Hypothalamus (tissue), 51 donors: ENCODE data around the gene ARHGAP10.

Experiments used
- DNase-seq, 51 donors: peaks; one replicate each; lab custom pipeline; 2025; lab: John Stamatoyannopoulos, UW

Gene ARHGAP10, protein sequence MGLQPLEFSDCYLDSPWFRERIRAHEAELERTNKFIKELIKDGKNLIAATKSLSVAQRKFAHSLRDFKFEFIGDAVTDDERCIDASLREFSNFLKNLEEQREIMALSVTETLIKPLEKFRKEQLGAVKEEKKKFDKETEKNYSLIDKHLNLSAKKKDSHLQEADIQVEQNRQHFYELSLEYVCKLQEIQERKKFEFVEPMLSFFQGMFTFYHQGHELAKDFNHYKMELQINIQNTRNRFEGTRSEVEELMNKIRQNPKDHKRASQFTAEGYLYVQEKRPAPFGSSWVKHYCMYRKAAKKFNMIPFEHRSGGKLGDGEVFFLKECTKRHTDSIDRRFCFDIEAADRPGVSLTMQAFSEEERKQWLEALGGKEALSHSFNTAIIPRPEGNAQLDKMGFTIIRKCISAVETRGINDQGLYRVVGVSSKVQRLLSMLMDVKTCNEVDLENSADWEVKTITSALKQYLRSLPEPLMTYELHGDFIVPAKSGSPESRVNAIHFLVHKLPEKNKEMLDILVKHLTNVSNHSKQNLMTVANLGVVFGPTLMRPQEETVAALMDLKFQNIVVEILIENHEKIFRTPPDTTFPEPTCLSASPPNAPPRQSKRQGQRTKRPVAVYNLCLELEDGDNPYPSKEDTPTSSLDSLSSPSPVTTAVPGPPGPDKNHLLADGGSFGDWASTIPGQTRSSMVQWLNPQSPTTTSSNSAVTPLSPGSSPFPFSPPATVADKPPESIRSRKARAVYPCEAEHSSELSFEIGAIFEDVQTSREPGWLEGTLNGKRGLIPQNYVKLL

DNA sequence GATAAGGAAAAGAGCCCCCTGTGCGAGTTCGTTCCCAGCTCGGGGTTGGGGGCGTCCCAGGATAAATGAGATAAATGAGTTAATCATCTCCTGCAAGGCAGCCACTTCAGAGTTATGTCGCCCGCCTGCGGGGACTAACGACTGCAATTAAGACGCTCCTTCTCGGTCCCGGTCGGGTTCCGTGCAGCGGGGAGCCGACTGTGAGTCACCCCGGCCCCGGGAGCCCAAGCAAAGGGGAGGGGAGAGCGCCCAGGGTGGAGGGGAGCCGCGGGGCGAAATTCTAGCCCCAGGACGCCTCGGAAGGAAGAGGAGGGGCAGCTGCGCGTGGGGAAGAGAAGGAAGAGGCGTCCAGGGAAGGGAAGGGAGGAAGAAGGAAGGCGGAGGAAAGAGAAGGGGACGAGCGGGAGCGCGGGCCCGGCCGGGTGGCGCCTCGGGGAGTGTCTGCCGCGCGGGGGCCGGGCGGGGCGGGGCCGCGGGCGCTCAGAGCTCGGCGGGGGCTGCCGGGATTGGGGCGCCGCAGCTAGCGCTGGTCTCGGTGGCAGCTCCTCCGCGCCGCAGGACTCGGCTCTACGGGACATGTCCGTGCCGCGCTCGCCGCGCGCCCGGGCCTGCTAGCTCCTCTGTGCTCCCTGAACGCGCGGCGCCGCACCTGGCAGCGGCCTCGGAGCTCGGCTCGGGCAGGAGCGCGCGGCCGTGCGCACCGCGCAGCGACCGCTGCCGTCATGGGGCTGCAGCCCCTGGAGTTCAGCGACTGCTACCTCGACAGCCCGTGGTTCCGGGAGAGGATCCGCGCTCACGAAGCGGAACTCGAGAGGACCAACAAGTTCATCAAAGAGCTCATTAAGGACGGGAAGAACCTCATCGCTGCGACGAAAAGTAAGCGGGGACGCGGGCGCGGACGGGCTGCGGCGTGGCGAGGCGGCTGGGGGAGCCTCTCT, at the start of gene ARHGAP10:
TSS of gene ARHGAP10 (plus strand) at position 509 of the 938 bp plus-strand sequence. CDS start at position 723, 214 bp downstream.
- DNase-seq = peak in 43 of 51 donors; percentile 2 to 71 (median 39)

DNA sequence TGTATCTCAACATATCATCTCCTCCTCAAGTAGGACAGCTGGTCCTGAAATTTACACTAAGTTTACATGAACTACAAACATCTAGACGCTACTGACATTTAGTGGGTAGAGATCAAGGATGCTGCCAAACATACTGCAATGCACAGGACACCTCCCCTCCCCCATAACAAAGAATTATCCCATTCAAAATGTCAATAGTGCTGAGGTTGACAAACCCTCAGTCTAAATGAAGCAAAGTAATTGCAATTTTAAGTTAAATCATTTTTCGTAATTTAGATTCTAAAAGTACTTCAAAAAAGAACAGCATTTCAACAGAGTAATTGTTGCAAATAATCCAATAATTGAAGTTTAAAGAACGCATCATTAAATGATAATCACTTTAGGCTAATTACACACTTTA, 49.1 kb upstream of the ARHGAP10 start:
- DNase-seq = no peak

DNA sequence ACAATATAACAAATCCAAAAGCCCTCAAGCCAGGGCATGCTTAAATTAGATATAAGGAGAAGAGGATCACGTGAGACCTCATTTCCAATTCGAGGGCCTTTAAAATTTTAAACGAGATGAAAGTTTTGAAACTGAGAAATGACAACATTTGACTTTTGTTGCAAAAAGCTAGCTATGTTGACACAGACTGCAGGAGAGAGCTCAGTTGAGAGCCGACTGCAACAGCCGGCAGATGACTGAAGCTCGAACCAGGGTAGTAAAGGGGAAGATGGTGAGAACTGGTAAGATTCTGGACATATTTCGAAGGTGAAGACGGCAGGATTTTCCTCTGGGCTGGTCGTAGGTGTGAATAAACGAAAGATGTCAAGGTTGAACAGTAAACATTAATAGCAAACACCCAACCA, 48.7 kb upstream of the ARHGAP10 start:
- peak in 11 of 51 donors; percentile 1 to 25 (median 11) for DNase-seq

DNA sequence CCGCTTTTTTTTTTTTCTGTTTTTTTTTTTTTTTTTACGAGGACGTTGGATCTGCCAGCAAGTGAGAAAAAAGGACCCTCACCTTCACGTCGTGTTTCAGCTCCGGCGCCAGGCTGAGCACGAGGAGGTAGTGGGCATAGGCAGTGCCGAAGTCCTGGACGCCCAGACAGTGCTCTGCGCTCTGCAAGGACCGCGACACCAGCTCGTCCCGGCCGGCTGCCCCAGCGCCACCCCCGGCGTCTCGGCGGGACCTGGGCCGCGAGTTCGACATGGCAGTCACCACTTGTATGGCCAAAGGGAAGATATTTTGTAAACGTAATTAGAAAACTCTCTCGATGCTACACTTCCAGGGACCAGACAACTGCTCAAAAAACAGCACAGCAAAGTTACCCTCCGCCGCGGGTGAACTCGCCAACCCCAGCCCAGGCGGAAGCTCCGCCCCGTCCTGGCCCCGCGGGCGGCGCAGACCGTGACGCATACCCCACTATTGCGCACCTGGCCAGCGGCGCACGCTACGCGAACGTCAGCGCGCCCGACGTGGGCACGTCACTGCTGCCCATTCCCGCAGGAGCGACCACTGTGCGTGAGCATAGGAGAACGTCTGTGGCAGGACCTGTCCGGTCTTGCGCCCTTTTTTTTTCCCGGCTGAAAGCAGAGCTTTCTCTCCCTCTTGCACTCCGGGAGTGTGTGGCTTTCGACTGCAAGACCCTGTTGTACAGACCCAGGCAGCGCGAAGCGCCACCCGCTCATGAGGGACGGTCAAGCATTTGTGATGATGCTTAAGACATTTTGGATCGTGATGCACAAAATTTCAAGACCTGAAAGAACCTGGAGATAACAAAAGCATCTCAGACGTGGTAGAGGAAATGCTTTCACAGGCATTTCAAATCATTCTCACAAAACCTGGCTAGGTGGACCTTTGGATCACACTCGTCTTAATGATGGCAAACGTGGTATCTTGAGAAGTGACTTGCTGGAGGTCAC, 47.9 kb upstream of the ARHGAP10 start, which contains the start of gene PRMT9:
TSS of gene PRMT9 (minus strand) at position 447 of the 984 bp plus-strand sequence. CDS start at position 271, 176 bp downstream.
- peak; percentile 12 to 93 (median 83) for DNase-seq

DNA sequence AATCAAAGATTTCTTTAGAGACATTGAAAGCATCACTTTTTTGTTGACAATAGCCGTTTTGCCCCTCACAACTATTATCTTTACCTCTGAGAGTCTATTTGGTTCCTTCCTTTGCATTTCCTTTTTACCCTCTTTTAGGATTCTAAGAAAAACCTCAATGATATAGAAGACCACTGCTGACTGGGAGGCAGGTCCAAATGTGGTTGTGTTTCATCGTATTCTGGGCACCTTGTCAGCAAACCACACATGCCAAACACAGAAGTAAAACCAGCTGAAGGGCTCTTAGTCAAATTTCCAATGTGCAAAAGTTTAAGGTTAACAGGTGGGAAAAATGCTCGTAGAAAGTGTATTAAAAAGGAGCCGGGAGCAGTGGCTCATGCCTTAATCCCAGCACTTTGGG, 42.8 kb upstream of the ARHGAP10 start:
- no peak for DNase-seq

DNA sequence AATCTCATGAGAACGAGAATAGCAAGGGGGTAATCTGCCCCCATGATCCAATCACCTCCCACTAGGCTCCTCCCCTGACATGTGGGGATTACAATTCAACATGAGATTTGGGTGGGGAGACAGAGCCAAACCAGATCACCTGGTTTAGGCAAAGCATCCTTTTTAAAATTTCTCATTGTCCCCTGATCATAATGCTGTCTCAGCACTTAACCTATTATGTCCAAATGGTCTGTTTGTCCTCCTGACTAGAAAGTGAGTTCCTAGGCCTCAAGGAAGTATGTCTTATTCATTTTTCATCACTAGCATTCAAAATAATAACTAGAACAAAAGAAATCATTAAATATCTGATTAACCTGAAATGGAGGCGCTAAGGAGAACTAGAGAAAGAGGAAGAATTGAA, 40.1 kb upstream of the ARHGAP10 start:
- no peak for DNase-seq

DNA sequence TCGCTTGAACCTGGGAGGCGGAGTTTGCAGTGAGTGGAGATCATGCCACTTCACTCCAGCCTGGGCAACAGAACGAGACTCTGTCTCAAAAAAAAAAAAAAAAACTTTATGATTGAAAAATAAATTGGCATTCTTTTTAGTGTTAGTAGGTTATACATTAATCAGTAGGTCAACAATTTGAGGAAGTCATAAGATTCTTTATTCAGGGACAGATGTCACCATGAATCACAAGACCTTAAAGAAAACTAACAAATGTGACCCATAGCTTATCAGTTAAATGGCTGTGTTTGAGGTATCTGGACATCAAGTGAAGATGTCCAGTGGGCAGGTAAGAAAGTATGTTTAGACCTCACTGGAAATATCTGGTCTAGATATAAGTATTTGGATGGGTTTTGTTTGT, 38.7 kb upstream of the ARHGAP10 start:
- no peak for DNase-seq

DNA sequence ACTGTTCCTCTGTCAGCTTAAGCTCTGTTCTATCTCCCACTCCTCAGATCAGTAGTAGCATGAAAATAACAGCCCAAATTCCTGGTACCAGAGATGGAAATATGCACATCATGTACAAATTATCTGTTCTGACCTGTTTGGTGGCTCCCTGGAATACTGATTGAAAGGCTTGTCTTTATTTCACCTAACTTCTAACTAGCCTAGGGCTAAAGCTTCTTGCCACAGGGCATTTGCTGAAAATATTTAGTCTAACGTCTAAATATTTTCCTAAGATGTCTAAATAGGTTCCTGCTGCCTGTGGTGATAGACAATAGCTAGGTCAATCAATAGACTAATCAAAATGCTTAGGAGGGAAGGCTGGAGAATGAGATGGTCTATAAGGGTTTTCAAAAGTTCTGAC, 35.0 kb upstream of the ARHGAP10 start:
- no peak for DNase-seq

DNA sequence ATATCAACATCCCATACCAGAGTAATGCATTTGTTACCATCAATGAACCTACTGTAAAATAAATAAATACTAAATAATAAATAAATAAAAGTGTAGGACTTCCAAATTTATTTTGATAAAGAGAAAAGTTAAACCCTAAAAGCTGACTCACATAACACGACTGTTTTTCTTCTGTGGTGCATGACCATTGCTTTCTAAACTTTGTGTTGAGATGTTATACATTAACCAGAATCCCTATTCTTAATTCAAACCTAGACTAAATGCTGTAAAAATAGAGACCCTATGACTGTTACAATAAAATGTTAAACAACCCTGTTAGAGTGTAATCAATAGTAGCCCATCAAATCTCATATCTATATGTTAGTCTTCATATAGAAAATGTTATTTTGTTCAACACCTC, 27.0 kb upstream of the ARHGAP10 start:
- no peak for DNase-seq

DNA sequence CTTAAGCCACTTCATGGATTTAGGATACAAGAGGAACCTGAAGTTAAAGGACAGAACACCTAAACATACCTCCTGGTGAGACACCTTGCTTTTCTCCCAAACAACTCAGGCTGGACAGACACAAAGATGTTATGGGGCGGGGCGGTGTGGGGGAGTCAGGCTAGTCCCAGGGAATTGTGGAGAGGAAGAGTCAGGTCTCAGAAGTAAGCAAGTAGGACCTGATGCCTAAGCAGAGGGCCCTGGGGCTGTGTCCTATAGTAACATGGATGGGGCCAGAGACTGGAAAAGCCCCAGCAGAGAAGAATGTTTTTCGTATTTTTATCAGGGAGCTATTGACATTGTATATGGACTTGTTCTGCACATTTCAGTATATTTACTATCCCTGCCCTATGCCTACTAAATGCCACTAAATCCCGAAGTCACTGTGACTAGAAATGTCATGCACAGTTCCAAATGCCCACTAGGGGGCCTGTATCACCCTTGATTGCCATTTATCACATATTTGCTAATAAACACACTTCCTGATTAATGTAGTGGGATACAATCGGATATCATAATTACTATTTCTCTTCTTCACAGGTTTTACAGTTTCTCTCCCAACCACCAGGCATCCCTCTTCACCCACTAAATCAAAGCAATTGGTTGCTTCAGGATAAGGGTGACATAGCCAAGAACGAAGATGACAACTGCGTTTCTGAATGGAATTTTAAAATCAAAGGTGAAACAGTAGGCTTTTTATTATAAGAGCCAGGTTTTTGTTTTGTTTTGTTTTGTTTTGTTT, 23.8 kb upstream of the ARHGAP10 start:
- DNase-seq = peak in 27 of 51 donors; percentile 0 to 59 (median 10)

DNA sequence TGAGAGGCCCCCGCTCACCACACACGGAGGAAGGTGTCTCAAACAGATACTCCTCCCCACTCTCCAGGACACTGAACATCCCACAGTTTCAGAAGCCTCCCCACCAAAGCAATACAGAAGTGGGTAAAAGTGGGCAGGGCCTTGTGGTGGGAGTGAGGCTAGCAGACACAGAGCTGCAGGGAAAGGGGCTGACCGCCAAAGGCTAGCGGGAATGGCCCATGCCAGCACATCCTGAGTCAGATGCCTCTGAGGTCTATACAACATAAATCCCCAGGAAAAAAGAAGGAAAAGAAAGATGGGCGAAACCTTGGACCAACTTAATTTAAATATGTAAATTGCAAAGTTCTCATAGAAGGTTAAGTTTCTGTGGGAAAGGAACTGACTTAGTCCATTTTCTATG, 21.9 kb upstream of the ARHGAP10 start:
- no peak for DNase-seq

DNA sequence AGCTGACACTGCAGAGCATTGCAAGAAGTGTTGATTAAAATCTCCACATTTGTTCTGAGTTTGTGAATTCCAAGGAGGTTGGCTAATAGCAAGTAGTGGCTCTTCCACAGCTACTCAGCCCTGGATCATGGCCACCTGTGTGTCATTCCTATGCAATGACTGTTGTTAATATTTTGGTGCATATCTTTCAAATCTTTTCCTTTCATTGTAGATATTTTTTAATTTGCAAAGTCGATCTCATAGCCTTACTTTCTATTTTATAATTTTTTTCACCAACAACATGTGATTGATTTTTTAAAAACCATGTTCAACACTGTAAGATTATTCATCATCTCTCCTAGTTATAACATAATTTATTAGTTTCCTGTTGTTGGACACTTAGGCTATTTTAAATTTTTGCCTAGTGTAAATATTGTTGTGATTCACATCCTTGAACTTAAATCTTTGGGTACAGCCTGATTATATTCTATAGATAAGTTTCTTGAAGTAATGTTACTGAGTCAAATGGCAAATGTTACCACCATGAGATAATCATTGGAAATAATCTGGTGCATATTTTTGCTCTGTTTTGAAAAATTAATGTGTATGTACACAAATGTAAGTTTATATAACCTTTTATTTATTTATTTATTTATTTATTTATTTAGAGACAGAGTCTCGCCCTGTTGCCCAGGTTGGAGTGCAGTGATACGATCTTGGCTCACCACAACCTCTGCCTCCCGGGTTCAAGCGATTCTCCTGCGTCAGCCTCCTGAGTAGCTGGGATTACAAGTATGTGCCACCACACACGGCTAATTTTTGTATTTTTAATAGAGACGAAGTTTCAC, 17.1 kb upstream of the ARHGAP10 start:
- no peak for DNase-seq

DNA sequence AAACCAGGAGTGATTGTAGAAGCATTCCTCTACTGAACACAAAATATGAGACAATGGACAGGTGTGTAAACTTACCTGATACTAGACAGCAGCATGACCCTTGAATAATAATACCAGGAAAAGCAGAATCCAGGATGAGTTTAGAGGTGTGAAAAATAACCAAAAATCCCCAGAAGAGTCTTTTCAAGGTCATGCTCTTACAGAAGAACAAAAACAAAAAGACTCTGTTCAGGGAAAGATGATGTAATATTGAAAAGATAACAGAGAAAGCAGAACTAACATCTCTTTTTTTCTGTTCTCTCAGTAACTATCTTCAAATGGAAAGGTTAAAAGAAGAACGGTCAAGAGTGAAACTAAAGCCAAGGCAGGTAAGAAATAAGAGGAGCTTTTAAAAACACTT, 14.0 kb upstream of the ARHGAP10 start:
- DNase-seq = no peak

DNA sequence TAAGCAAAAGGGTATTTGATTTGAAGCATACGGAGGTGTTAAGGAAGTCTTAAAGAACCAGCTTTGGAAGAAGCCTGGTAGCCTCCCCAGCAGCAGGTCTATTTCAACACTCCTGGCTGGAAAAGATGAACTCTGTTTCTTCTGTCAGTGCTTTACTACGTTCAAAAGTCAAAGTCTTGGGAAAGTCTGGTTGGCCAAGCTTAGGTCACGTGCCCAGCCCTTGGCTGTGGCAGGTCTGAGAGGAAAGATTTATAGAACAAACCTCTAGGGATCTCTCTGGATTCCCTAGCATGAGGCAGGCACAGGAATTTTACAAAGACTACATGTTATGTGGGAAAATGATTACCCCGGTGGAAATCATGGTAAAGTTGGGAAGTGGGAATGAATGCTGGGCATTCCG, 8.6 kb upstream of the ARHGAP10 start:
- DNase-seq = no peak

DNA sequence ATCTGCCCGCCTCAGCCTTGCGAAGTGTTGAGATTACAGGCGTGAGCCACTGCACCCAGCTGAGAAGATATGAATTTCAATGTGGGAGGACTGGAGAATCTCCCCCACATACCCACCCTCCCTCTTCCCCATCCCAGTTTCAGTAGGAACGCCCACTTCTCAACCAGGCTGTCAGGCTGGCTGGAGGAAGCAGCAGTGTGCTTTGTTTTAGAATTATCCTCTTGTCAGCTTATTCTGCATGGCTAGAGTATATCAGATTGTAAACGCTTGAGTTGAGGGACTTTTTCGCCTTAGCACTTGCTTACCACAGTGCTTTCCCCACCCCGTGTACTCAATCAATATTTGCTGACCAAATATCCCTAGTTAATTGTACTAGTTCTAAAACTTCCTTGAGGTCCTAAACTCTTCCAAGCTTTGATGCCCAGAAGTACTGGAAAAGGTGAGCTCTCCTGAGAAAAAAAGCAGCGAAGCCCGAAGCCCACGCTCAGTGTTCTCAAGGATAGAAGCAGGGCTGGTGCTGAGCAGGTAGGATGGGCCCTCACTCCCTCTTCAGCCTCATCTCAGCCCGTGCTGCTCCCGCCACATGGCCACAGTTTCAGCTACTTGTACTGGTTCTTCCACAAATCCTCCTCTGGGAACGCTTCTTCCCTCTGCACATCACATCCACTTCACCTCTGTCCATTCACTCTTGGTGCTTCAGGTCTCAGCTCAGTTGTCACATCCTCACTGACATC, 7.3 kb upstream of the ARHGAP10 start:
- DNase-seq = no peak

DNA sequence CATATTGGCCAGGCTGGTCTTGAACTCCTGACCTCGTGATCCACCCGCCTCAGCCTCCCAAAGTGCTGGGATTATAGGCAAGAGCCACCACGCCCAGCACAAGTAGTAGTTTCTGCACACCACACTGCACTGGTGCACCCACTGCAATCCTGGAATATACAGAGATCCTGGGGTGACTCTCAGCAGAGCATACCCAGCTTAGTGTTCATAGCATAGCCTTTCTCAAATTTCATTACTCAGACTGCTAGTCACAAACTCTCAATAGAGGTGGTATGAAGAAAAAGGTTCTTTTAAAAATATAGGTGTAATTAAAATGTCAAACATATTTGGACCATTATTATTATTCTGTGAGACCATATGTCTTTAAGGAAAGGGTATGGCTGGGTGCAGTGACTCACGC, 6.2 kb upstream of the ARHGAP10 start:
- DNase-seq = no peak

DNA sequence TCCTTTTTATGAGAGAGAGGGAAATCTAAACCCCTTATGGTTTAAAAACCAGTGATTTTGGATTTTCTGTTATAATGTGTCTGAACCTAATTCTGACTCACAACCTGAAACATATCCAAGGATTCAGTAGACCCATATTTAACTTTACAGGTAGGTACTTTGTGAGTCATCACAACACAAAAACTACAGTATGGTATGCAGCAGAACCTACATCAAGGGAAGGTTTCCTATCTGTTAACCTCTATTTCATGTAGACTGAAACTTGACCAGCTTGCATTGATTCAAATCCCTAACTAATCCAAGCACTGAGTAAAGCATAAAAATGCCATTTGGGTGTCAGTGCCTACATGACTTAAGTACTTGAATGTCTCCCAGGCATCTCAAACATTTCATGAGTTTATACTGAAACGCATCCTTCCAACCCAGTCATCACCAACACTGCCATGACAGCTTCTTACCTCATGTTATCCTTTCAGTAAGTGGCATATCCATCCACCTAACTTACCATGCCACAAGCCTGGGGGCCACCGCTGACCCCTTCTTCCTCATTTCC, 4.3 kb upstream of the ARHGAP10 start:
- DNase-seq = no peak
